CD4-positive, alpha-beta T cell treated with Interferon alpha-2 for 1 hour (primary cell): ENCODE data around the gene CPEB1.

Experiments
- DNase-seq, 2 donors: peaks; one replicate each; pipeline ENCODE4 v3.0.0-alpha.2; 2020 to 2022

The CPEB1 gene

DNA sequence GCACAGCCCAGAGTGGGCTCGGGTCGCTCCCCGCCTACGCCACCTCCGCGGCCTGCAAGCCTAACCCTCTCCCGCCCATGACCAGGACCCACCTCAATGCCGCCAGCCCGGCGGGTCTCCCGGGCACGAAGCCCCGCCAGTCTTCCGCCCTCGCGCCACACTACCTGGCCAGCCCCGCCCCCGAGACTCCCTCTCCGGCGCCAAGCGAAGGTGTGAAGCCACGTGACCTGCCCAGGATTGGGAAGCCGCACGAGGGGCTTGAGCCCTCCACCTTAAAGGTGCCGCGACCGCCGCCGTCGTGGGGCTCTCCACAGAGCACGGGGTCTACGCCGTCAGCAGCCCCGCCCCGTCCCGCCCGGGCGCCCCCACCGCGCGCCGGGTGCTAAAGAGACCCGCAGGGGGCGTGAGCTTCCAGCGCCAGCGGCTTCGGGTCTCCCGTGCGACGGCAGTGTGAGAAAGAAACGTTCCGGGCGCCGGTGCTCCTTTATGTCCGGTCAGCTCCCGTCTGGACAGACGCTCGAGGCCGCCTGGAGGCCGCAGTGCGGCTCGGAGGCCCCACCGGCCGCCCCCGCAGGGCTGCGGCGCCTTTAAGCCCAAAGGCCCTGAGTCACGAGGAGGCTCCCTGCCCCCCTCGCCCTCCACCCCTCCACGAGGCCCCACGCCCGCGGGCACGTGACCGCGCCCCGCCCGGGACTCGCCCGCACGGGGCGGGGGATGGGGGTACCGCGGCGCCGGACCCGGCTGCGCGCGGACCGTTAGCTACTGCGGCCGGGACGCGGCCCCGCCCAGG, at the start of gene CPEB1:
Gene CPEB1 (minus strand): TSS at position 319 of the 790 bp plus-strand sequence. CDS start 18,904 bp downstream, outside the sequence.
- peak; percentile 7 to 29 for DNase-seq

DNA sequence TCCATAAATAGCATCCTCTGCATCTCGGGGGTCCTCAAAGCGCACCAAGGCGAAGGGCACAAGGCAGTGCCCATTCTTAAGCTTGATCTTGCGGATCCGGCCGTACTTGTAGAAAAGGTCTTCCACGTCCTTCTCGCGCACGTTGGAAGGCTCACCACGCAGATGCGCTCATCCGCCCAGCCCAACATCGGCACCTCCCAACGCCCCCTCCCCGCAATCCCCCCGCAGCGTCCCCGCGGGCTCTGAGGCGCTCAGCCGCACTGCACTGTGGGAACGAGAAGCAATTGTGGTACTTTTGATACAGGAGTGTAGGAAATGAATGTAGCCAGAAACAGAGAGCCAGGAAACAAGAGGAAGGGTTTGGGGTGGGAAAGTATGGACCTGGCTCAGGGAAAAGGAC, 45.0 kb upstream of the CPEB1 start:
- DNase-seq, result no peak

DNA sequence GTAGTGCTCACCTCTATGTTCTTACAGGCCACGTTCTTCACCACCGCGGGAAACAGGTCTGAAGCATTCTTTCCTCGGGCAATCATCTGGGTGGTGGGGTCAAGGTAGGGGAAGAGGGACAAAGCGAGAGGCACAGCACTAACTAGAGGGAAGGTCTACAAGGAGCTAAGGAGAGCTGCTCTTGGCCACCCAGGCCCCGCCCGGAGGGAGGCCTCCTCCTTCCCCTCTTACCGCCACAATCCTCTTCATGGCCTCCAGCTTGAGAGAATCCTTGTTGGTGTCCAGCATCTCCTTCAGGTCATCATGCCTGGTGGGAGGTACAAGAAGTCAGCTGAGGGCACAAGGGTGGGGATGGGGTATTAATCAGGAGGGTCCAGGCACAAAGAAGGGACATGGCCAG, 42.0 kb upstream of the CPEB1 start:
- no peak for DNase-seq

DNA sequence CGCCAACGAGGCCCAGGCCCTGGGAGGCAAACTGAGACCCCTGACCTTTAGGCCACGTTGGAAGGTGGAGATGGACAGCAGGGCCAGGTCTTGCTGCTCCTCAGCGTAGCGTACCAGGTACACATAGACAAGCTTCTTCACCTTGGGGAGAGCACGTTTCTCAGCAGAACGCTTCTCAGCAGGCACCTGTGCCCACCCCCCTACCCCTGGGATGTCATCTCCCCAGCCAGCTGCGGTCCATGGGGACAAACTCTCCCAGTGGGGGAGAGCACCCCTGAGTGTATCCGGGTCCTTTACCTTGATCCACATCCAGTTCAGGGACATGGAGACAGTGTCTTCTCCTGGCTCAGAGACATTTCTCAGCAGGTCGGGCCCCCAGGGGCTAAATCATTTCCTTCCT, 41.5 kb upstream of the CPEB1 start:
- no peak for DNase-seq

DNA sequence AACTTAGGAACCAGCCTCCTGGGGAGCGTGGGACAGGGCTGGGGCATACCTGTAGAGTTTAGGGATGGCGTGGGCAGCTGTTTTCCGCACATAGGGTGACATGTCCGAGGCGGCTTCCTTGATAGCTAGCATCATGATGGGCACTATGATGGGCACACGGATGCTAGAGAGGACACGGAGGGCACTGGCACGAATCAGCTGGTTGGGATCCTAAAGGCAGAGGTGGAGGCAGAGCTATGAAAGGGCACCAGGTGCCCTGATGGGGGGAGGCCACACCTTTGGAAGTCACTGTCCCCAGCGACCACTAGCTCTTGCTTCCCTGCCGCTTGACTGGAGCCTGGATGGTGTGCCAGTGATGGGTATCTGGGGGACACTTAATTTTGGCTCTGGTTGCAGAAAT, 34.2 kb upstream of the CPEB1 start:
- no peak for DNase-seq

DNA sequence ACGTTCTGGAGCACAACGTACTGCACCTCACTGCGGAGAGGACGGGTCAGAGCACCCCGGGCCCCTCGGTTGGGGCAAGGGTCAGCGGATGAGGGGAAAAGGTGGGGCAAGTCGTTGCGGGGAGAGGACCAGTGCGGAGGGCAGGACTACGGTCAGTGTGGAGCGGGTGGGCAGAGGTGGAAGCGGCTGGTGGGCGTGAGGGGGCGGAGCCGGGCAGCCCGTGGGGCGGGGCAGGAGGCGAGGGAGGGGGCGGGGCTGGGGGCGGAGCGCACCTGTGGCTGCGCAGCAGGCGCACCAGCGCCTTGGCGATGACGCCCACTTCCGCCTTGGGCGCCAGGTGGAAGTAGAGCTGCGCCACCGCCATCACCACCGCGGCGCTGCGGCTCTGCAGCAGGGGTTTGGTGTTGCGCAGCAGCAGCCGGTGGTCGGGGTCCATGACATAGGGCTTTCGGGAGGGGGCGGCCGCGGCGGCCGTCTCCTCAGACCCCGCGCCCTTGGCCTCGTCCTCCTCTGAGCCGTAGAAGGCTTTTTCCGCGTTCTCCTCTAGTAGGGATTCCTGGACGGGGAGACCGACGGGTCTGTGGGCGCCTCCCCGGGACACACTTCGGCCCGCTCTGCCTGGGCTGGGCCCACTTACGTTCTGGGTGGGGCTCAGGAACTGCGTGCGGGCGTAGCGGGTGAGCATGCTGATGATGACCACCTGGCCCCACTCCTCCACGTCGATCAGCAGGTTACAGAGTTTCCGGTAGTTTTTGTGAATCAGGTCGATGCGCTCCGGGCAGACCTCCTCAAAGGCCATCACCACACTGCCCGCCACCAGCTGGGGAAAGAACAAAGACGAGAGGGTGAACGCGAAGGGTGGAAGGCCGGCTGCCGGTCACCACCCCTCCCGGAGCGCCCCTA, 33.3 kb upstream of the CPEB1 start:
- DNase-seq, result peak; percentile 86 to 88

DNA sequence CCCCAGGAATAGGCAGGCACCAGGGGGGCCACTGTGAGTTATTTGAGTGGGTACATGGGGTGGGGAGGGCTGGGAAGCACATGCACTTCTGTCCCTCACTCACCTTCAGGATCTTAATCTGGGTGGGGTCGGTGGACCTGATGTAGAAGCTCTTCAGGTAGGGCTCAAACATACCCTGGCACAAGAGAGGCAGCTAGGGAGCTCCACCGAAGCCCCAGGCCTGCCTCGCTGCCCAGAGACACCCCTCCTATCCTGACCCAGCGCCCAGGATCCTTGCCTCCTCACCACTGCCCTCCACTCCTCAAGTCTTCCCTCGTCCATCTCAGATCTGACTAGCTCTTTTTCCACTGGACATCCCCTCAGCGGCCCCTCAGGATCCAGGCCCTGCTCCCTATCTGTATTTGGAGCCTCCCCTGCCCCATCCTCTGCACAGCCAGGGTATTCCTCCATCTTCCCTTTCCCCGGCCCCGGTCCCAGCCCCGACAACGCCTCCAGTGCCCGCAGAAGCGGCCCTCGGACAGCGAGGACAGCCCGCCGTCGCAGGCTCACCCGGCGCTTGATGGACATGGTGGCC, 32.5 kb upstream of the CPEB1 start:
- no peak for DNase-seq

DNA sequence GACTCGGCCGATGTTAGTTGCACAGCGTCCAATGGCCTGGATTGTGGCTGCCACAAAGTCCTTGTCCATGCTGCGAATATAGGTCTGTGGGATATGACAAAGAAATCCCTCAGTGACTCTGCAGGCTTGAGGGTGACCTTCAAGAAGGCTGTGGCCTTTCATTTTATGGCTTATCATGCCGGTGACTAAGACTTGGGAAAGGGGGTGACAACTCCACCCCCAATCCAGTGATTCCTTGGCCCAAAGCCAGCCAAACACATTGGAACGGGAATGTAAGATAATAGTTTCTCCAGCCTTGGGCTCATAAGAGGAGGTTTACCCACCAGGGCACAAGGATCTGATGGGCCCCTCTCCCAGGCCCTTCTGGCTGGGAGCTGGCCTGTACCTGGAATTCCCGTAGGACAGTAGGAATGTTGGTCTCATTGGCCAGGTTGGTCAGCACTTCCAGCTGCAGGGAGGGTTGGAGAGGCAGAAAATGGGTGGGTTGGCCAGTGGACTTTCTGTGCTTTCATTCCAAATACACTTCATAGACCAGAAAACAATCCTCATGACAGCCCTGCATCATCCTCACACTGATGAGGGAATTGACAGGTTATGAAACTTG, 30.7 kb upstream of the CPEB1 start:
- no peak for DNase-seq

DNA sequence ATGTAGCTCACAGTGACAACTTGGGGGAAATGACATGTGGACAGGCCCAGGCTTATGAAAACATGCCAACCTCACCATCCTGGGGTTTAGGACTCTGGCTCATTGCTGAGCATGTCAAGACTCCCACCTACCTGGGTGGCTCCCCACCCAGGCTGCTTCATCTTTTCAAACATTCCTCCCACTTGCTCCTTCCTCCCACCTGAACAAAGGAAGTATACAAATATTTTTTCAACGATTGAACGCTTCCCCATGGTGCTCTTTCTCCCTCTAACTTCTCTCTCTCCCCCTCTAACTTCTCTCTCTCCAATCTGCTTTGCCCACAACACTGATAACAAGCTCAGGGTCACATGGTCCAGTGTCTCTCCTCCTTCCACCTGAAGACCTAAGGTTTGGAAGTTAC, 27.7 kb upstream of the CPEB1 start:
- DNase-seq, result no peak

DNA sequence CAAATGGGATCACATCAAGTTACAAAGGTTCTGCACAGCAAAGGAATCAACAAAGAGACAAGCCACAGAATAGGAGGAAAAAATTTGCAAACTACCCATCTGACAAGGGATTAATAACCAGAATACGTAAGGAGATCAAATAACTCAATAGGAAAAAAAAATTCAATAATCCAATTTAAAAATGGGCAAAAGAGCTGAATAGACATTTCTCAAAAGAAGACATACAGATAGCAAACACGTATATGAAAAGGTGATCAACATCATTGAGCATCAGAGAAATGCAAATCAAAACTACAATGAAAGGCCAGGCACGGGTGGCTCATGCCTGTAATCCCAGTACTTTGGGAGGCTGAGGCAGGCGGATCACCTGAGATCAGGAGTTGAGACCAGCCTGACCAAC, 23.5 kb upstream of the CPEB1 start:
- DNase-seq, result no peak

DNA sequence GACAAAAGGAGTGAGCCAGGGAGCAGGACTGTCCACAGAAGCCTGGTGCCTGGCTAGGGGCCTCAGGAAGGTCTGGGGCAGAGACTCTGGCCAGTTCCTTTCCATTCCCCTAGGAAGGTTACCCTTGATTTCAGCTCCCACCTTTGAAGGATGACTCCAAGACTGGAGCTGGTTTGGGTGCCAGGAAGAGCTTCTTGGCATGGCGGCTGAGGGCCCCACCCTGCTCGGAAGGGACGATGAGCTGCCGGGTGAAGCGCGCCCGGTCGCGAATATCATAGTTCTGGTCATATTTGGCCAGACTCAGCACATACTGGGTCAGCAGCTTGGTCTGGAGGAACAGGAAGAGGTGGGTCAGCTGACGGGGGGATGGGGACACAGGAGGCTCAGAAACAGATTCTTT, 19.4 kb upstream of the CPEB1 start:
- DNase-seq, result no peak

DNA sequence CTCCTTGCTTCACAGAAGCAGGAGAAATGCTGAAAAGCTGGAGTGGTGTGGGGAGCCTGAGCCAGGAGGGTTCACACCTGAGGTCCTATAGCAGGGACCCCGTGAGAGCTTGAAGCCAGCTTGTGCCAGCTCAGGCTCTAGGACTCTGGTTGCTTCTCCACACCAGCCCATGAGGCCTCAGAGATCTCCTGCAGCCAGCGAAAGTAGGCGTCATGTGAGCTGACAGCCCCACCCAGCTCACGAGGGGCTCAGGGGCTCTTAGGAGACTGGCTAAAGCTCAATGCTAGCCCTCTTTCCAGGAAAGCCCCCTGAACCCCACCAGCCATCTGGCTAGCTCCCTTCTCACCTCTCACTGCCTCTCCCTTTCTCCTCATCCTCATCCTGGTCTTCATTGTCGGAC, 16.9 kb upstream of the CPEB1 start:
- DNase-seq, result no peak

DNA sequence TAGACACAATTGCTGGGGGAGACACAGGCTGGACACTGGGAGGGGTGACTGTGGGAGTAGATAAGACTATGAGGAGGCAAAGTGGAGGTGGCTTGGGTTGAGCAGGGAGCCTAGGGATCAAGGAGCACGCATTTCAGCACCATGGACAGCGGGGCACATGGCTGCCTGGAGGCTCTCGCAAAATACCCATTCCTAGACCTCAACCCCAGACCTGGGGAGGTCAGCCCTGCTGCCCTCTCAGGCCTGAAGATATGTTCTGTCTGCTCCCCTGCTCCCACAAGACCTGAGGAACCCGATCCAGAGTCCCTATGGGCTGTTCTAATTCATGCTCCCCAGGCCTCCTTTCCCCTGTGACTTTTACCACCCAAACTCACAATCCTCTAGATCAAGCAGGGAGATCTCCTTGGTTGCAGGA, 16.0 kb upstream of the CPEB1 start:
- peak in 1 of 2 donors; percentile 23 for DNase-seq

DNA sequence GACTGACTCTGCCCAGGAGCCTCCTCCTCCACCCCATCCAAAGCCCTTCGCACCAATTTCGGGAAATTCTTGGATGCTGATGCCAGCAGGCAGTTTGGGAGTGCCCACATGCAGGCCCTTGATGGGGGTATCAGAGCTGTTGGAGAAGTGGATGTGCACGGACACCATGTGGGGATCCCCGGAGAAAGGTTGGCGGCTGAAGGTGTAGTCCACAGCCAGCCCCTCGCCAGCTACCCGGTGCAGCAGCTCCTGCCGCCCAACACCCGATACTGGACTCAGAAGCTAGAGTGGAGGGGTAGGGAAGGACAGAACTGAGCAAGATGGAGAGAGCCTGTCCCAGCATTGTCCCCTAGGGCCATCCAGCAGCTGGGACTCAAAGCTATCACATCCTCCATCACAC, 15.5 kb upstream of the CPEB1 start:
- no peak for DNase-seq

DNA sequence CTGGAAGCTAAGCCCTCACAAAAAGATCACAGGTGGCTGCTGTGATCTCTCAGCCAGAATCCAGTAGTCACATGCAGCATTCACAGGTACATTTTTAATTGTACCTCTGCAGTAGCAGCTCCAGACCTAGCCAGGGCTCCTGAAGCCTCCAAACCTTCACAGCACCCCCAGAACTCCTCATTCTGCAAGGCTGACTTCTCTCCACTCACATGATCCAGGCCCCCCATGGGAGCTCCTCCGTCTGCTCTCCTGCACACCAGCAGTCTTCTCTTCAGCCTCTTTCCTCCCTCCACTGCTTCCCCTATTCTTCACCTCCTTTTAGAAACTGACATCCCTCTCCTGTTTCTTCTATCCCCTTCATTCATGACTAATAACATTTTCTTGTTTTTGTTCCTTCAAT, 13.2 kb upstream of the CPEB1 start:
- no peak for DNase-seq

DNA sequence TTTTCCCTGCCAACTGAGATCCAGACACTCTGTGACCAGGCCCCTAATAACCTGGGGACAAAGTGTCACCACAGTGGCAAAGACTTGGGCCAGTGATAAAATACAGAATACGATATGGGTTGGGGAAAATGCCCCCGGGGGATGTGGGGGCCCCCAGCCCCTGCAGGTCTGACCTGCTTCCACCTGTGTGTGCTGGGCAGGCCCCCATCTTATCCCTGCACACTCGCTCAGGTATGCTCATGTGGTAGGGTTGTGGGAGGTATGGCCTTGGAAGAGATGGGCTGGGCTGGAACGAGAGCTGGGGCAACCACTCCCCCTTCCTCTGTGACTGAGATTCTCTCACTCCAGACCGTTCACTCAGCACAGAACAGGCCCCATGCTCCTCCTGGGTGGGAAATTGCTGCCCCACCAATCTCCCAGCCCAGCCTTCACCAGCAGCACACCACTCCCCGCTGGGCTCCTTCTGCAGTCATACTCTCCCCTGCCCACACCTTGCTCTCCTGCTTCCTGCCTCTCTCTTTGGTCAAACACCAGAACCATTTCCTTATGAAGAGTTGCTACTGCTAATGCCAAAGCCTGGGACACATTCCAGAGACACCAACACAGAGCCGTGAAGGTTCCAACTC, 9.6 kb upstream of the CPEB1 start:
- DNase-seq, result no peak

DNA sequence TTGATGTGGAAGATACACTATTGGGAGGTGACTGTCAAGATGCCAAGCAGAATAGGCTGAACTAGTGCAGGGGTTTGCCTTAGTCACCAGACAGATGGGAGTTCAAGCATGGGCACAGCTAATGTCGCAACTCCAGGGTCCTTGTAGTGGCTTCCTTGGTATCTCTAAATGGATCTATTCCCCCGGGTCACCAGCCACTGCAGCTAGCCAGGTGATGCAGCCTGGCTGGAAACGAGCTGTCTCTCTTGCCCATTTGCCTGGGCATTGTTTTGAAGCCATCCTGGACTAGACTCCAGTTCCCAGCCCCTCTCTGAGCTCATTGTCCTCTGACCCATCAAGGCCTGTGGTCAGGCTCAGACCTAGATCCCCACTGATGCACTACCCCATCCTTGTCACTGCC, 8.4 kb upstream of the CPEB1 start:
- DNase-seq, result no peak

DNA sequence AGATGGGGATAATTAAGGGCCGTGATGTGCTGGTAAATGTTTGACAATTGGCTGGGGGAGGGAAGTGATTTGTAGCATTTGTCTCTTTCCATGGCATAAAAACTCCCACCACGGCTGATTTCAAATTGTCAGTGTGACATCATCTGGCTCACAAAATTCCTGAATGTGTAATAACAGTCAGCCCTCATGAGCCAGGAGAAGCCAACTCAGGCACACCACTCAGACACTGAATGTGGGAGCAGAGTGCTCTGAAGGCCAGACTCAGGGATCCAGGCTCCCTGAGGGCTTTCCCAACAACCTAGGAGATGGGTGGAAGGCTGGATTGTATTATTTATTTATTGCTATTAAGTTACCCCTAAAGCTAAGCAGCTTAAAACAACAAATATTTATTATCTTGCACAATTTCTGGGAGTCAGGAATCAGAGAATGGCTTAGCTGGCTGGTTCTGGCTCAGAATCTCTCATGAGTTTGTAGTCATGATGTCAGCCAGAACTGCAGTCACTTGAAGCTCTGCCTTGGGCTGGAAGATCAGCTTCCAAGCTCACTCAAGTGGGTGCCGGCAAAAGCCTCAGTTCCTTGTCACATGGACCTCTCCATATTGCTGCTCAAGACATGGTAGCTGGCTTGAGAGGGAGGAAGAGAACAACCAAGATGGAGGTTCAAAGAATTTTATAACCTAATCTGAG, 6.5 kb upstream of the CPEB1 start:
- no peak for DNase-seq

DNA sequence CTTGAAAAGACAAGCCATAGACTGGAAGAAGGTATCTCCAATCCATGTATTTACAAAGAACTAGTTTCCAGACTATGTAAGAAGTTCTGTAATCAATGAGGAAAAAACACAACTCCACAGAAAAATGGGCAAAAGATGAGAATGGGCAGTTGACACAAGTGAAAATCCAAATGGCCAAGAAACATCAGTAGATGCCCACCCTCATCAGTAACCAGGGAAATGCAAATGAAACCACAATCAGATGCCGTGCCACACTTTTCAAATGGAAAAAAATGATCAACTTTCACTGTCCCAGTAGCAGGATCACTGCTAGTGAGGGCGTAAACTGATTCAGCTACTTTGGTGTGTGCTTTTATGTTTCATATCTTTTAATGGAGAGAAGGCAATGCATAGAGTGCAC, 4.5 kb upstream of the CPEB1 start:
- no peak for DNase-seq

DNA sequence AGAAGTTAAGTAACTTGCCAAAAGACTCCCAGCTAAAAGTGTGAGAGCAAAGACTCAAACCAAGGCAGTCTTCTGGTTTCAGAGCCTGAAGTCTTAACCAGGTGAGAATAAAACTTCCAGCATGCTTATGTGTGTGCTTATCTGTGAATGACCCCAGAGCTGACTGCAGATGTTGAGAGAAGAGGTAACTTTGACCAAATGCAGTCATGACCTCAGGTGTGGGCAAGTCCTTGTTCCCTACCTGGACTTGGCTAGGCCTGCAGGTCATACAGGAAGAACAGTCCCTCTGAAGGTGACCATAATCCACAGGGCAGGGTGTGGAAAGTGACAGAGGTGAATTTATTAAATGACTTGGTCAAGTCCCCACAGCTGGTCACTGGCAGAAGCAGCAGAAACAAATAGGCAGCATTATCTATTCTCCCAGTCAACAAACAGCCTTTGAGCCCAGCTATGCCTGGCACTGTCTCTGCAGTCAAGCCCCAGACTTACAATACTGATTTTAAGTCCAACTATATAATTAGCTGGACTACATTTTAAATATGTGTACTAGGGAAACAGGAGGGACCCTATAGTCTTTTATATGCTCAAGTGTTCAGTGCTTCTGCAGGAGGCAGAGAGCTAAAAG, 3.0 kb upstream of the CPEB1 start:
- no peak for DNase-seq

DNA sequence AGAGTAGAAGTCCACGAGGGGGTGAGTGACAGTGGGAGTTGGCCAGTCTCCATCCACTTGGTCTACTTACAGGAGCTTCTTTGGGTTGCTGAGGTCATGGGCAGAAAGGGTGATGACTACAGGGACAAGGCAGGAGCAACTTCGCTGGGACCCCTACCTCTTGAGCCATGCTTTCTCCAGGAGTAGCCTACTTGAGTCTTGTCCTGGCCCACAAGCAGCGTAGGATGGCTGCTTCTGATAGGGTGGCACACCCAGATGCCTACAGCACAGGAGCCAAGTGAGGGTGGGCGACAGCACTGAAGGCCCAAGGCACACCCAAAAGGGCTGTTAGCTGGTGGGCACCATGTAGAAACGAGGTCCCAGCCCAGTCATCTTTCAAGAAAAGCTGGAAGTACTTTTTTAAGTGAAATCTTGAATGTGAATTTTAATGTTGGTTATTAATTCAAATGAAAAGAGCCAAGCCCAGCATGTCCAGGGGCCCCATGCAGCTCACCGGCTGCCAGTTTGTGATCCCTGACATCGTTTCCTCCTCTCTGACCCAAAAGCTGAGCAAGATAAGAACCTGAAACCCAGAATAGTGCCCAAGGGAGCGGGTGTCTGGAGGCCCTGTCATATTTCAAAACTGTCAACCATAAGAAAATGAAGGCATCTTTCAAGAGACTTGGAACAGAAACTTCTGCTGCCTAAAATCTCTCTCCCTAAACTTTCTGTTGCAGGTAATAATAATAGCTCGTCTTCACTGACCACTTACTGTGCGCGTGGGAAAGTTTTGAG, 2.2 kb upstream of the CPEB1 start:
- DNase-seq, result no peak
